ENCODE results near the gene CCL11. TPM values are rescaled to one million over a fixed set of nuclear protein-coding genes. Genes with fewer than 3 reads are reported as not detected.
"Not testable (repeated sequence)": the region's sequence is repeated elsewhere in the genome, so short reads cannot be mapped to it uniquely, and the experiment has no call there.

CCL11 gene
- total RNA-seq, 6 experiments from 2014 or later: not detected

GRCh38 chr17:34318474-34318873, 32.9 kb downstream of the CCL11 start:
- no peak for DNase-seq
- peak; percentile 27; the same call in 1 of the 2 replicates for TF ChIP-seq CTCF (IDR thresholded peaks at IDR 0.05)
- Mint-ChIP-seq H3K4me1 (ENCODE audit: low read depth) (peaks cover 13% of the 10 kb centered on the region), H3K9me3 (no peaks in the 10 kb centered on the region), H3K27me3 (ENCODE audit: insufficient read depth) (no peaks in the 10 kb centered on the region), H3K4me3 (no peak overlapping the region), H3K36me3 (ENCODE audit: low read depth) (no peaks in the 10 kb centered on the region), H3K27ac (no peak overlapping the region)

- no peaks in the 10 kb centered on the region for H3K27me3 Mint-ChIP-seq (ENCODE audit: insufficient read depth)
- no peak within 1 kb of the TSS for H3K27ac Mint-ChIP-seq
- H3K9me3 Mint-ChIP-seq: no peaks in the 10 kb centered on the region
- H3K4me3 Mint-ChIP-seq: no peak within 1 kb of the TSS
- no peak for DNase-seq
- no peak for TF ChIP-seq CTCF (IDR thresholded peaks at IDR 0.05)
- peaks cover 8% of the 10 kb centered on the region for H3K4me1 Mint-ChIP-seq (ENCODE audit: low read depth)
- H3K36me3 Mint-ChIP-seq (ENCODE audit: low read depth): no peaks in the 10 kb centered on the region
Observed at GRCh38 chr17:34319039-34319483, 33.5 kb downstream of the CCL11 start, which contains the start of gene CCL8. Gene CCL8 (plus strand): TSS chr17:34319435. CDS start chr17:34319502, 67 bp downstream.

DNA sequence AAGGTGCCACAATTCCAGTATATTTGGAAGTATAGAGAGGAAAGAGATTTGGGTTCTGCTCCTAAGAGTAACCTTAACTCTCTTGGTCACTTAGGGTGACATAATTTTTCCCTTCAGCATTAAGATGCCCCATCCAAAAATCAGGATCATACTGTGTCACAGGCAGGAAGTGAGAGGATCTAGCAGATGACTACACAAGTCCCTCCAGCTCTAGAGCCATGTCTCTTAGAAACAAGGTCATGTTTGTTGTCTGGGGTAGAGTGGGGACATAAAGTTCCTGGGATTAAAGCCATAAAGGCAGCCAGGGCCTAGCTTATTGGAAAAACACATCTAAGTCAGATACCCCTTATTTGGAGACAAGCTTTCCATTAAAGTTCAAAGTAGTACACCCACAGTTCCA, 36.4 kb downstream of the CCL11 start:
- no peak for TF ChIP-seq CTCF (IDR thresholded peaks at IDR 0.05)
- Mint-ChIP-seq H3K9me3 (no peaks in the 10 kb centered on the region), H3K4me1 (ENCODE audit: low read depth) (no peaks in the 10 kb centered on the region), H3K27me3 (ENCODE audit: insufficient read depth) (peaks cover 4% of the 10 kb centered on the region; the same call in 1 of the 2 replicates), H3K4me3 (no peak overlapping the region), H3K27ac (no peak overlapping the region), H3K36me3 (ENCODE audit: low read depth) (no peaks in the 10 kb centered on the region)
- DNase-seq: no peak

- not testable (repeated sequence) for H3K27ac Mint-ChIP-seq; H3K4me3 Mint-ChIP-seq; H3K36me3 Mint-ChIP-seq (ENCODE audit: low read depth); H3K9me3 Mint-ChIP-seq; DNase-seq; H3K4me1 Mint-ChIP-seq (ENCODE audit: low read depth); H3K27me3 Mint-ChIP-seq (ENCODE audit: insufficient read depth)
Observed at GRCh38 chr17:34327580-34327979, 42.0 kb downstream of the CCL11 start.

- H3K27me3 Mint-ChIP-seq (ENCODE audit: insufficient read depth): peaks cover 2% of the 10 kb centered on the region; the same call in 1 of the 2 replicates
- no peaks in the 10 kb centered on the region for H3K4me1 Mint-ChIP-seq (ENCODE audit: low read depth)
- TF ChIP-seq CTCF (IDR thresholded peaks at IDR 0.05): no peak
- no peak for DNase-seq
- H3K4me3 Mint-ChIP-seq: no peak overlapping the region
- H3K9me3 Mint-ChIP-seq: no peaks in the 10 kb centered on the region
- H3K27ac Mint-ChIP-seq: no peak overlapping the region
- no peaks in the 10 kb centered on the region for H3K36me3 Mint-ChIP-seq (ENCODE audit: low read depth)
Observed at GRCh38 chr17:34337701-34338100, 52.2 kb downstream of the CCL11 start.

Other genes starting within 250 kb of the CCL11 start
- gene CCL2, start 30.5 kb upstream of the CCL11 start, total RNA-seq (2021; fragmentation: NEBNext Ultra II Directional; extraction: Animal tissue kit (Norgen Biotek cat#: 25700)): 10 to 100 TPM; 23.2 to 65.9 (median 30.1) TPM
- not detected for gene CCL7, start 15.5 kb upstream of the CCL11 start, total RNA-seq (2021; fragmentation: NEBNext Ultra II Directional; extraction: Animal tissue kit (Norgen Biotek cat#: 25700))
- not detected for gene CCL8, start 33.7 kb downstream of the CCL11 start, total RNA-seq (2021; fragmentation: NEBNext Ultra II Directional; extraction: Animal tissue kit (Norgen Biotek cat#: 25700))
- not detected for gene CCL13, start 70.7 kb downstream of the CCL11 start, total RNA-seq (2021; fragmentation: NEBNext Ultra II Directional; extraction: Animal tissue kit (Norgen Biotek cat#: 25700))
- under 1 TPM in 1 of 6 experiments, not detected in 5; 0.55 TPM for gene CCL1, start 77.5 kb downstream of the CCL11 start, total RNA-seq (2021; fragmentation: NEBNext Ultra II Directional; extraction: Animal tissue kit (Norgen Biotek cat#: 25700))

Data from HFFc6 (cell line).